Fibroblast of upper back skin (primary cell): ENCODE data around the gene TFAP2A.

Source experiments
- DNase-seq: peaks from one replicate; pipeline ENCODE4 v3.0.0-alpha.2; 2013

Gene TFAP2A

DNA sequence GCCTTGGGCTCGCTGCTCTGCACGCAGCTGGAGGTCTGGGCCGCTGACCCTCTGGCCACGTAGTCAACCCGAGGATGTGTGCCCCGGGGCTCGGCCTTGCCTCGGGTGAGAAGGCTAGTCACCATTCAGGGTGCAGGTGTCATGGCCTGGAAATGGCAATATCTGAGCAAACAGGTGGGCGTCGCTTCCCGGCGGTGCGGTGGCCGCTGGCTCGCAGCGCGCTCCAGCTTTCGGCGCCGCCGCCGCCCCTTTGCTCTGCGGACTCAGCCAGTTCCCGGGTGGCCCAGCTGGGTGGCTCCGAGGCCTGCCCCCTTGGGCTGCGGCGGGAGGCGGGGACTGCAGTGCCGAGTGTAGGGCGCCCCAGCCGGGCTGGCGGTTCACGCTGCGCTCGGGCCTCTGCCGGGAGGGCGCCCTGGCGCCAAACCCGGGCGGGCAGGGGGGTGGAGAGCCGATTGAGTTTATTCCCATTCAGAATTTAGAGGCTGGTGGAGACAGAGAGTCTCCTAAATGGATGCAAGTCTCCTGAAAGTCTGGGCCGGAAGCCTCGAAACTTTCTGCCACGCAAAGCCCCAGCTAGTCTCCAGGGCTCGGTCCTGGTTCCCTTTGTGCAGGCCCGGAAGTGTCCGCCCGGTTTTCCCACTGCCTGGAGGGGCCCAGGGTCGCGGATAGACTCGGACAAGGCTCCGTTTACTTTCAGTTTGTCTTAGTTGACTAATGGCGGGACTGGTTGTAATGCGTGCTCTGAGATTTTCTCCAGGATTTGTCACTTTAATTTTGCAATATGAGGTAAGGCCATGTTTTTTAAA, 11.3 kb upstream of the TFAP2A start:
- DNase-seq, result no peak

DNA sequence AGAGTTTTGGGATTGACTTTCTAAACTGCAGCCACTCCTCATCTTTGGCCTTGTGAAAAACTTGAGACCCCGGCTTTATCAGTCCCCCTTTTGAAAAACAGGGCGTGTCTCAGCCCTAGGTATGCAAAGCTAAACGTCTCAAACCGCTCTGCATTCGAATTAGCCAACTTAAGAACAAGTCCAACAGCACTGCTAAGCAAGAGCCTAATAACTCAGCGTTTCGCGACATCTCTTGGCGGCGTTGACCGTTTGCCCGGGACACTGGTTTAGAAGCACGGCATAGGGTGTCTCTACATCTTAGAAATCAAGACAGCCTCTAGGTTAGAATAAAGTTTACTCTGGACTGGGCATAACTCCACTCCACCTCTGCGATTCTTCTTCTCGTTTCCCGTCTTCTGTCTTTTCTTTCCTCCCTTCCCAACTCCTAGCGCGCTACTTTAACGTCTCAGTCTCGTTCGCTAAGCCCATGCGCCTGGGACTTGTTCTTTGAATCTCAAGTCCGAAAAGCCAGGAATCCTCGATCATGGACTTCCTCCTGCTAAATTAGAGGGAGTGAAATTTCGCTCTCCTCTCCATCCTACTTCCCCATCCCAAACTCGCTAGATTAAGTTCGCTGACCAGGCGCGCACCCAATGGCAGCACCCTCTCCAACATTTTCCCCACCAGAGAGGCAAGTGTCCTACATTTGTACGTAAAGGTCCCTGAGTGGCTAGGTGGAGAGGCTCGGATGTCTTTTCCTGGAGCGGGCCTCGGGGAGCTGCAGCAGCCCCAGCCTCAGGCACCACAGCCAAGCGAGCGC, 10.5 kb upstream of the TFAP2A start:
- DNase-seq, result no peak

DNA sequence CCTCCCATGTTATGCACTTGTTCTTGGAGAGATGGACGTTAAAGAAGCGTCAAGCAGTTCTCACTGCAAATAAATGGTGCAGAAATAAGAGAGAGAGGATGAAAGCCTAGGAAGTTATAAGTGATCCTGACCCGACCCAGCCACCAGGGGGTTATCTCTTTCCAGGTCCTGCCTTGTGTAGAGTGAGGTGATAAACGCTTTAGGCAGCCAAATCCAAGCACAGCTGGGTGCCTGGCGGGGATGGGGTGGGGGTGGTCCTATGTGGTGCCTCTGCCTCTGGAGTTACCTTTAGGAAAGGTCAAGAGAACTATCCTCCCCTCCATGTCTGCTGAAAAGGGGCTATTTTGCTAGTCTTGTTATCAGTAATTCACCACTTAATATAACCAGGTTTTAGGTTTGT, 9.2 kb upstream of the TFAP2A start:
- DNase-seq, result no peak

DNA sequence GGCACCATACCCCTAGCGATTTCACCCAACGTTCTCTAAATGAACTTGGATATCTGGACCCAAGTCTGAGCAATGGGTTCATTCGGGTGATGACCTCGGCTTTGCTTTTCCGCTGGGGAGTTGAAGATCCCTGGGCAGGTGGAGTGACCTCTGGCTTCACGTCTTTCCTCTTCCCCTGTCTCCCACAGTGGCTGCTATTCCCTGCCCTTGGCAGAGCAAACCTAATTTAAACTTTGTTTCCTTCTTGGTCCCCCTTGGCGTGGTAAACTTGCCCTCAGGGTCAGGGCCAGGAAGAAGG, 7.8 kb upstream of the TFAP2A start:
- DNase-seq, result no peak

DNA sequence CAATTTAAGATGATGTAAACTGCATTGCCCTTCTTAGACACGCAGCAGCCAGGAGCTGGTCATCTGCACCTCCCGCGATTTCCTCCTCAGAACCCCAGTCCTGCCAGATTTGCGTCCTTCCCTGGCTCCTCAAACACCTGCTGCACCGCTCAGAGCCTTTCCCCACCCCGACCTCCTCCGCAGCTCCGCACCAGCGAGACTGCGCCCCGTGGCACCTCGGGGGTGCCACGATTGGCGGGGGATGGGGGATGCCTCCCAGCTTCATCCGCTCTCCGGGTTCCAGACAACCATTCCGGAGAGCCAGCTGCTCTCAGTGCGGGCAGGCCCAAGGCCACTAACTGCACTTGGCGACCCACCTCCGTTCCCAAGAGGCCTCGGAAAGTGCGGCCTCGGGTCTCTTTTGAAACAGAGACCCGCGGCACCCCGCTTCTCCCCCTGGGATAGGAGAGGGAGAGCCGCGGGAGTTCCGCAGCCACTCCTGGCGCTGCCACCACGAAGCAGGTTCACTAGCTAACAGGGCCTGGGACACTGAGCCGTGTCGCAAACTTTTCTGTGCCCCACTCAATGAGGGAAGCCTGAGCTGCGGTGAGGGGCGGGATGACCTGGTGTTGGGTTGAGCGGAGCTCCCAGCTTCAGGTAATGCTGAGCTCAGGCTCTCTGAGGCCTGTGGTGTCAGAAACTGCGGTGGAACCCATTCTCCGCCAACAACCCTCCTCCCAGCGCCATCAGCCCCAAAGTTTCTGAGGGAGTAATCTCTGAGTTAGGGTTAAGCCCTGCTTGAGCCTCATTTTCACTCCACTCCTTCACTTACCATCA, 7.3 kb upstream of the TFAP2A start:
- DNase-seq, result no peak

DNA sequence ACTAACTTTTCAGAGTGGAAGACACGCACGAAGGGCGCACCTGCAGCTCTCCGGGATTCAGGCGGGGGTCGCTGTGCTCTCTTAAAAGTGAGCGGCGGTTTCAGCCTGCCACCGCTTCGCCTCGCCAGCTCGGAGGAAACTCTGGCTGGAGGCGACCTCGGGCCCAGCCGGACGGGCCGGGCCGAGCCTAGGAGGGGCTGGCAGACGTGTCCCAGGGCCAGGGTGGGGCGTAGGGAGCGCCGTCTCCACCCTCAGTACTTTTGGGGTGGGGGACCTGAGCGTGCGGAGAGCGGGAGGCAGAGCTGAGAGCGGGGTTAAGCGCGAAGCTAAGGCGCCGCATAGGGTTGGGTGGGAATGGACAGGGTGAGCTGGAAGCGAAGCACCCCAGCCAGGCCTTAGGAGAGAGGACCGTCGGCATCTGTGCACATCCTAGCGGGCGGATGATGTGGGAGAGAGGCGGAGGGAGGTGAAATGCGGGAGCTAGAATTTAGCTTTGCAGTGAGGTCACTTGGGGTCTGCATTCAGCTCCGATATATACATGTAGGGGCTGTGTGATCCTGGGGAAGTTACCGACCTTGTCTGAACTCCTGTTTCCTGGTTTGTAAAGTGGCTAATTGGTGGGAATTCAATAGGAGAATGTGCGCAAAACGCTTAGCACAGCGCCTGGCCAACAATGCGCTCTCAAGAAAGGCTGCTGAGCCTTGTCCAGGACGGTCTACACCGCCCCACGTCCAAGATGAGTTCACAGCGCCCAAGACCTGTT, 6.5 kb upstream of the TFAP2A start:
- DNase-seq, result no peak

DNA sequence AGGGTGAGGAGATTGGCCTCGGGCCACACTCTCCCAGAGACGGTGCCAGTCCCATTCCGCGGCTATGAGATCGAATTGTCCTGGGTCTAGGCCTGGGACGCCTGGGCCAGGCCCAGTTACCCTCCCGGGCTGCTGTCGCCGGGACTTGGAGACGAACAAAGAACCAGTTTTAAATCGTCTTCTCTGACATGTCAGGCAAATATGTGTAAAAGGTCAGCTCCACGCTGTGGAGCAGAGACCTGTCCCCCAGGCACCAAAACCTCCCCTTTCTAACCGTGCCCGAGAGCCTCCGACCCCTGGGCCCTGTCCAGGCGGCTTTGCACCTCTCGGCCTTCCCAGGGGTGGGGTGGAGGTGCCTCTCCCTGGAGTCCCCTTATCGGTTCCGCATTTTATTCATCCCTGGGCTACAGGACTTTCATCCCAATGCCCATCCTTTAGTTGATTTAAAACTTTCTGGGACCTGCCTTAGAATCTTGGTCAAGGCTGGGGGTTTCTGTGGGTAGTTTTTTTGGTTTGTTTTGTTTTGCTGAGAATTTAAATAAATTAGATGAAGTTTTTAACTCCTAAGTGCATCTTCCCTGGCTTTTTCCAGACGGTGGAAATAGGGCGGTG, 5.8 kb upstream of the TFAP2A start:
- no peak for DNase-seq

DNA sequence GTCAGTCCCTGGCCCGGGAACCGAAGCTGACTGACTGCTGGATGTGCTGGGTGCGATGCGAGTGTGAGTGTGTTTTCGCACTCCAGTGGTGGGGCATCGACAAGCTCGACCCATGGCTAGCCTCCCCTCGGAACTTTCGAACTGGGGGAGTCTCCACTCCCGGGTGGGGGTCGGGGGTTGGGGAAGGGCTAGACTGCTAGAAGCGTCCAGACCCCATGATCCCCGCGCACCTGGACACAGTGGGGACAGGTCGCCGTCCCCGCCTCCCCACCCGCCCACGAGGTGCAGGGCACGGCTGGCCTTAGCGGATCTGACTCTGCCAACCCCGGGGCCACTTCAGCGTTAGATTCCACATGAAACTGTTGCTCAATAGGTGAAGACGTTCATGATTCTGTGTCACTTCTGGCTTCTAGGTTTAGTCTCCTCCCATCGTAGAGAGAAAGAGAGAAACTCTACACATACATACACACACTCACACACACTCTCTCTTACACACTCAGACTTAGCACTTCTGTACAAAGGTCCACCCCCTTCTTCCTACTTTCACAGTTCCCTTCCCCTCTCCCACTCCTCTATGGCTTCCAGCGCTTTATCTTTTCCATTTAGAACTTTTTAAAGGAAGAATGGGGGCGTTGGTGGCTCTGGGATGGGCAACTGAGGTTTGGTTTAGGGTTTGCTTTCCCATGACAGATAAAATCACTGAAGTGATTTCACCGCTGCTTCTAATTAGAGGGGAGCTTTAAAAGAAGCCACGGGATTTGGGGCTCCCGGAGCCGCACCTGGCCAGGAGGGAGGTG, 5.1 kb upstream of the TFAP2A start:
- no peak for DNase-seq

DNA sequence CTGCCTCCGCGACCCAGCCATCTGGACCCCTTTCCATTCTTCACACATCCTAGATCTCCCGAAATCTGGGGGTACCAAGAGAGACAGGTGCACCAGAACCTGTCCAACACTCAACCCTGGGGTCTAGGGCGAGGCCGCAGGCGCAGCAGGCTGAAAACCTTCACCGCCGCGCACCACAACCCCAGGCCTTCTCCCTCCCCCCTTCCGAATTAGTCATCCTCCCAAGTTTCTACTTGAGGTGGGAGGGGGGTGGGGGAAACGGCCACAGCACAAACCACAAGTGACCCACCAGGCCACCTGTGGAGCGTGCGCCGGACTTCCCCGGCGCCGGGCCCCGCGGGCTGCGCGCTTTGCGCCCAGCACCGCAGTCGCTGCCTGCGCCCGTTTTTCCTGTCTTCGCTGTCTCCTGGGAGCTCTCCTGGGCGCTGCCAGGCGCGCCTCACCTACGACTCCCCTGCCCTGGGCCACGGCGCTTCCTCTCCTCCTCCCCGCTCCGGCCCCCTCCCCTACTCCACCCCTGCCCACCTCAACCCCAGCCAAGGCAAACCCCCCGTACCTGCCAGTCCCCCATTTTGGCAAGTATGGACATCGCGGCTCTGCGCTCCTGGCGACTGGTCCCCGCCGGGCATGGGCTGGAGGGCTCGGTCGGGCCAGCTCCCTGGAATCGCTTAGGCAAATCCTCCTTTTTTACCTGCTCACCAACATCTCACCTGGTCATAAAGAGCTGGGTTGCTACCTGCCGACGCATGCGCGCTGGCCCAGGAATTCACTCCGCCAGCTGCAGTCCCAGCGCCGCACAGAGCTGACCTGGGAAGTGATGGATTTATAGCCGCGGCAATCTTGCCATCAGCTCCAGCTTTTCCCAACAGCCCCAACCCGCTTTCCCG, 4.2 kb upstream of the TFAP2A start:
- peak; percentile 23 for DNase-seq

DNA sequence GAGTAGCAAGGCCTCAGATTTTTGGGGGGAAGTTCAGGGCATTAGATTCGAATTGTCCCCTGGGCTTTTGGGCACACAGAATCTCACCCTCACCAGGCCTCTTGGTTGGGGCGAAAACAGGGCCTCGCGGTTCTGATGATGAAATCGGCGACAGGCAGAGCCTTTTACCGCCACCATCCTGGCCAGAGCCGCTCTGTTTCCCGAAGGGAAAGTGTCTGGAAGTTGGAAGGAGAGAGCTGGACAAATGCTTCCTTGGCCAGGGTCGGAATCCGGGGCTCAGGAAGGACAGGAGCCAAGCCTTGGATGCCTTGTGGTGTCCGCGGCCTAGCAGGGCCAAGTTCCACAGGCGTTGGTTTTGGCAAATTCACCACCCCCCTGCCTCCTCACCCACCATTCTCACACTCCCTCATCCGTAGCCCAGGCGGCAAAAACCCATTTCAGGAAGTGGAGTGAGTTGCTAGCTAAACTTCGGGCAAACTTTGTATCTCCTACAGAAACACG, 3.5 kb upstream of the TFAP2A start:
- DNase-seq, result no peak

DNA sequence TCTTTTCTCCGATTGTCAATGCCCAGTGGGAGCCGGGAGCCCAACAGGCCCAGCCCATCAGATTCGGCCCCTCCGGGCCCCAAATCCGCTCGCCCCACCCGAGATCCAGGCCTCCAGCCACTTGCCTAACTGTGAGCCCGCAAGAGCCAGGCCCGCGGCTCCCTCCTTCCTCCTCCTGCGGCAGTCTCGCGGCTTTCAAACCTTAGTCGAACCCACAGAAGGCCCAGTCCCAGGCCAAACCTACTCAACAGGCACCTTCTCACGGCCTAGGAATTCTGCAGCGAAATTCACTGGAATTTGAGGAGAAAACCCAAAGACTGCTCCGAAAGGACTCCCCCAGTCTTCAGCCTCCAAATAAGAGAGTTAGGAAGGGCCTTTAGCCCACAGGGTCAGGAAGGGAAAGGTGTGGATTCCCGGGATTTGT, 2.8 kb upstream of the TFAP2A start:
- no peak for DNase-seq

DNA sequence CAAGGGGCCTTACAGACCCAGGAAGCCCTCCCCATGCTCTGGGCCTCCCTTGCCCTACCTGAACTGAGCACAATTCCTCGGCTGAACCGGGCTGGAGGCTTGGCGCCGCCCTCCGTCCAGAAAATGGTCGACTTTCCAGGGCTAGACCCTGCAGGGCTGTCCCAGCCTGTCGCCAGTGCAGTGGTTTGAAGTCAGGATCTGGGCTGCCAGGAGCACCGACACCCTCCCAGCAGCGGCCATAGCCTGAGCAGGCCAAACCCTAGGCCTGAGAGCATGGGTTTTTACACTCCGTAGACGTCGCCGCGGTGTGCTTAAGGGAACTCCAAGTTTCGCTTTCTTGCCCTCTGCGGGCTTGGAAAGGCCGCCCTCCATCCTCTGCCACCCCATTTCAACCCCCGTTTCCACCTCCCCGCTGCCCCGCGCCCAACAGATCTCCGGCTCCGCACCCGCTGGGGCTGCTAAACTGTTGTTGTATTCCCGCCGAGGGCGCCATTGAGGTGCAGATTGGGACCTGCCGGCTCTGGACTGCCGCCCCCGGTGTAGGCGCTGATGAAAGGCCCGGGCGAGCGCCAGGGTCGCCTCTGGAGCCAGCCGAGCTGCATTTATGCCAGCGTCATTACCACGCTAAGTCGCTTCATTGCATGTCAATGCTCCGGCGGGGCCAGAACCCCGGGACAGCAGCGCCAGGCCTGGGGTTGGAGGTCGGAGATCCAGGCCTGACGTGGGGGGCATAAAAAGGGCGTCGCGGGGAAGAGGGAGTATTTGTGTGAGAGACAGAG, 2.2 kb upstream of the TFAP2A start:
- no peak for DNase-seq

DNA sequence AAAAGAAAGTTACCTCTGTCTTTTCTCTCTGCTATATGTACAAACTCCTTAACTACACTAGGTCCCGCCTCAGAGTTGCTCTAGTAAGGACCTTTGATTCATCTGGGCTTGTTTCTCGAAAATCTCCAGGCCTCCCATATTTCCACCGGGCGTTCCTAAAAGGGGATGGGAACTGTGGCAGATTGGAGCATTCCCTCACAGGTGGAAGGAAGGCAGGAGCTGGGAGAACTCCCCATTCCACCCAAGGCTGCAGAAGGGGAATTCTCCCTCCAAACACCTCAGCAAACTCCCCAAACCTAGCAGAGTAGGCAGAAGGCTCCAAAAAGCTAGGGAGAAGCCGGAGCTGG, 1.6 kb upstream of the TFAP2A start:
- DNase-seq, result no peak

DNA sequence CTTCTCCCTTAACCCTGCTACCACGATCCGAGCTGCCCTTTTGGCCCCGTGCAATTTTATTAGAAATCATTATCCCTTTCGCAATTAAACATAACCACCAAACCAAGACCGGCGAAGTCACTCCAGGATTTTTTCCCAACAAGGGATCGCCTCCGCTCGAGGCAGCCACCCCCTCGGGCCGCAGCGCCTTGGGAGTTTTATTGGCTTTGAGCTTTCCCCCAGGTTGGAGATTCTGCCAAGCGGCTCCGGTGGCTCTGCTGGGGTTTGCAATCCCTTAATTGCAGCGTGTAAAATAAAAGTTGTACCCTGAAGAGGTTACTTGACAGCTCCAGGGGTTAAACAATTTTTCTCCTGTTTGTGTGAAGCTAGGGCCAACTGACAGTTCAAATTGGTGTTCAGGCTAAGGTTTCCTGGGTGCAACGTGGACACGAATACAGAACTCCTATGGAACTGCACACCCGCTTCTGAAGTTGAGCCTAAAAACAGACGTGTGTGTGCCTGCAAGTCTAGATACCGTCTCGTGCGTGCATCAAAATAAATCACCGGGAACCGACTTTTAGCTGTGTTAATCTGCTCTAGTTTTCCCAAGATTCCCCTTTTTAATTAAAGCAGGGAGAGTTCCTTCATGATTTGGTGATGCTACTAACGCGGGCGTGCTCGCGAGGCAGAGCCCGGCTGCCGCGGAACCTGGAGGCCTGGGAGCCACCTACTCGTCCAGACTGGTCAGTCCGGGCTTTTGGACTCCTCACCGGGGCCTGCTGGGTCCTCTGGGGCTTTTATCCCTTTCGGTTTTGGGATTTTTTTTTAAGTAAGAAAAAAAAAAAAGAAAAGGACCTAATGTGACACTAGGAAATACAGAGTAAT, 975 bp upstream of the TFAP2A start:
- DNase-seq, result no peak

DNA sequence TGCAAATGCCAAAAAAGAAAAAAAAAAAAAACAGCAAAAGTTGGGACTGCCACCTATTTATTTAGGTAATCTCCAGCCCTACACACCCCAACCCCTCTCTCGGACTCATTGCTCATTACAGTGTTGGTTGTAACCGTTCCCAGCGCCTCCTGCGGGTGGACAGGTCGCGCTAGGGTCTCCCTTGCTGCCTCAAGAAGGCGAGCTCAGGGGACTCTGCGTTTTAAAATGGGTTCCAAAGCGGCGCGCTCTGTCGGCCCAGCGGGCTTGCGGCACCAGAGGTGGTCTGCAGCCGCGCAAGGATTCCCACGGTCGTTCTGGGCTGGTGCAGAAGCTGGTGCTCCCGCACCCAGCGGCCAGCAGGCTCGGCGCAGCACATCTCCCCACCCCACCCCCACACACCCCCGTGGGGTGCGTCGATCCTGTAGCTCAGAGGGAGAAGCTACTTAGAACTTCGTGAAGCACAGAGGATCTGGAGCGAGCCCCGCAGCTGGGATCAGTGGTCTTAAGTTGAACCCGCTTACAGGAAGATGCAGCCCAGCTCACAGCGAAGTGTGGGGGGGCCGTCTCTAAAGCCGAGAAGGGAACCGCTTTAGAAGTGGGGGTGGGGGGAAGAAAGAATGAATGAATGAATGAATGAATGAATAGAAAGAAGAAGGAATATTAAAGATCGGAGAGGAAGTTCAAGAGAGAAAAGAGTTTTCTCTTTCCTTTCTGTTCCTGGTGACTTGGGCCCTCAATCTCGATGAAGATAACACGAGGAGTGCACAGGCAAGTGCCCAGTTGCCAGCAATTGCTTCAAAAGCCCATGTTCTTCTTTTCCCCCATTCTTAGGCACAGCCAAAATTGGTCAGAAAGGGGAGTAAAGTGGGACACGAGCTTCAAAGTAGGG, 780 bp downstream of the TFAP2A start:
- no peak for DNase-seq

DNA sequence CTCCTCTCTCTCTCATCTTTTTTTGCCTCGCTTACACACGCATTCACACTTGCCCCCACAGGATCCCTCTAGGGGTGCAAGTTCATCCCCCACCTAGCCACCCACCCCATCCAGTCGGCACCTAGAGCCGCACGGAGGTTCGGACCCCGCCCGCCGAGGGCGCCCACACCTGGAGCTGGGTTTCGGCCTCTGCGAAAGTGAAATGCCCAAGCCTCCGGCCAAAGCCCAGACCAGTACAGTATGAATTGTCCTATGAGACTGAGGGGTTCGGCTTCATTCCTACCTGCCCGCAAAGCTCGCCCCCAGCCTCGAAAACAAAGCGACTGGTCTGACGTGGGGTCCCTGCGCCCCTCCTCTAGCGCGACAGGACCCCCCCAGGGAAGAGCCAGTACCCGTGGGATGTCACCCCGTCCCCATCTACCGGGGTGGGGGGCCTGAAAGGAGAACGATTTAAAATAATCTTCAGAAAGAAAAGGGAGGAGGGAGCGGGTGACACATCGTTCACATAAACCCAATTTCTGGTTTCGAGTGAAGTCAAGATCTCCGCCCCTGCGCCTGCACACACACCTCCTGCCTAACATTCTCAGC, 1.5 kb downstream of the TFAP2A start:
- DNase-seq, result no peak
